Fibroblast of lung (primary cell): ENCODE data around the gene TRAF4.

Experiments
- EZH2 ChIP-seq: IDR thresholded peaks from 2 replicates; pipeline ENCODE4 v1.5.1; 2012; ENCODE audit warnings: low read length, control low read depth, mild to moderate bottlenecking; ENCODE audit errors: missing control alignments
- TF ChIP-seq, protein P1 (sequence below), 2 donors: IDR thresholded peaks in 1 of 2; conservative IDR thresholded peaks in 1 of 2; 1 replicate in 1 of 2; 2 replicates in 1 of 2; pipeline ENCODE4 v1.5.1; 2011 to 2012; ENCODE audit warnings: low read length in 2 of 2, control low read depth in 1 of 2, inconsistent platforms in 1 of 2, low read depth in 1 of 2, mild to moderate bottlenecking in 1 of 2

DNA sequence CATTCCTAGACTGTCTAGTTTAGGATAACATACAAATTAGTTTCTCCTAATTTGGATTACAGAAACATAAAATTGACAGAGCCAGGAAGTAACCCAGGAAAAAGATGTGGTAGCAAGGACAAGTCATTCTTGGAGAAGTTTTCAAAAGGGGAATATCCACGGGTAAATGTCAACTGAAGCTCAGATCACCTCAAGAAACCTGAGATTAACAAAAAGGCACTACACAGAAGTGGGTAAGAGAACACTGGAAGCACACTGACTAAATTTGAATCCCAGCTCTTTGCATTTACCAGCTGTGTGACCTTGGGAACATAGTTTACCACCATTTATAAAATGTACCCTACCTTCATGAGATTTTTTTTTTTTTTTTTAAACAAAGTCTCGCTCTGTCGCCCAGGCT, 39.4 kb downstream of the TRAF4 start:
- TF ChIP-seq, protein P1, sequence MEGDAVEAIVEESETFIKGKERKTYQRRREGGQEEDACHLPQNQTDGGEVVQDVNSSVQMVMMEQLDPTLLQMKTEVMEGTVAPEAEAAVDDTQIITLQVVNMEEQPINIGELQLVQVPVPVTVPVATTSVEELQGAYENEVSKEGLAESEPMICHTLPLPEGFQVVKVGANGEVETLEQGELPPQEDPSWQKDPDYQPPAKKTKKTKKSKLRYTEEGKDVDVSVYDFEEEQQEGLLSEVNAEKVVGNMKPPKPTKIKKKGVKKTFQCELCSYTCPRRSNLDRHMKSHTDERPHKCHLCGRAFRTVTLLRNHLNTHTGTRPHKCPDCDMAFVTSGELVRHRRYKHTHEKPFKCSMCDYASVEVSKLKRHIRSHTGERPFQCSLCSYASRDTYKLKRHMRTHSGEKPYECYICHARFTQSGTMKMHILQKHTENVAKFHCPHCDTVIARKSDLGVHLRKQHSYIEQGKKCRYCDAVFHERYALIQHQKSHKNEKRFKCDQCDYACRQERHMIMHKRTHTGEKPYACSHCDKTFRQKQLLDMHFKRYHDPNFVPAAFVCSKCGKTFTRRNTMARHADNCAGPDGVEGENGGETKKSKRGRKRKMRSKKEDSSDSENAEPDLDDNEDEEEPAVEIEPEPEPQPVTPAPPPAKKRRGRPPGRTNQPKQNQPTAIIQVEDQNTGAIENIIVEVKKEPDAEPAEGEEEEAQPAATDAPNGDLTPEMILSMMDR (conservative IDR thresholded peaks at IDR 0.05 in 1 of 2, IDR thresholded peaks at IDR 0.05 in 1 of 2; ENCODE audit: low read depth in 1 of 2, low read length in 2 of 2), result no peak
- TF ChIP-seq EZH2, result no peak
